Muscle layer of duodenum (tissue), 2 donors: ENCODE measurements around the gene TMEM54.
A peak's percentile ranks its signal among the peaks of the same experiment; 100 is the strongest.

Source experiments
- H3K27ac ChIP-seq: one replicate; pipeline ENCODE4 v1.7.0; 2013; ENCODE audit warnings: mild to moderate bottlenecking, low read length
- H3K27me3 ChIP-seq: one replicate; pipeline ENCODE4 v1.7.0; 2013; ENCODE audit warnings: low read depth, mild to moderate bottlenecking, control low read depth, low read length
- H3K36me3 ChIP-seq, 2 donors: one replicate each; pipeline ENCODE4 v1.7.0; 2013; ENCODE audit warnings: low read length in 2 of 2, control low read depth in 1 of 2, mild to moderate bottlenecking in 1 of 2; ENCODE audit not compliant: insufficient read depth in 2 of 2, control insufficient read depth in 1 of 2
- H3K4me1 ChIP-seq, 2 donors: one replicate each; pipeline ENCODE4 v1.7.0; 2013; ENCODE audit warnings: low read length in 2 of 2, mild to moderate bottlenecking in 2 of 2, control low read depth in 1 of 2, moderate library complexity in 1 of 2; ENCODE audit not compliant: insufficient read depth in 2 of 2, control insufficient read depth in 1 of 2
- H3K4me3 ChIP-seq, 2 donors: one replicate each; pipeline ENCODE4 v1.7.0; 2013; ENCODE audit warnings: low read length in 2 of 2, low read depth in 1 of 2, mild to moderate bottlenecking in 1 of 2
- H3K9me3 ChIP-seq, 2 donors: one replicate each; pipeline ENCODE4 v1.7.0; 2013; ENCODE audit warnings: low read length in 2 of 2, control low read depth in 1 of 2, mild to moderate bottlenecking in 1 of 2; ENCODE audit not compliant: control insufficient read depth in 1 of 2
- donor health status: healthy.

The TMEM54 gene

DNA sequence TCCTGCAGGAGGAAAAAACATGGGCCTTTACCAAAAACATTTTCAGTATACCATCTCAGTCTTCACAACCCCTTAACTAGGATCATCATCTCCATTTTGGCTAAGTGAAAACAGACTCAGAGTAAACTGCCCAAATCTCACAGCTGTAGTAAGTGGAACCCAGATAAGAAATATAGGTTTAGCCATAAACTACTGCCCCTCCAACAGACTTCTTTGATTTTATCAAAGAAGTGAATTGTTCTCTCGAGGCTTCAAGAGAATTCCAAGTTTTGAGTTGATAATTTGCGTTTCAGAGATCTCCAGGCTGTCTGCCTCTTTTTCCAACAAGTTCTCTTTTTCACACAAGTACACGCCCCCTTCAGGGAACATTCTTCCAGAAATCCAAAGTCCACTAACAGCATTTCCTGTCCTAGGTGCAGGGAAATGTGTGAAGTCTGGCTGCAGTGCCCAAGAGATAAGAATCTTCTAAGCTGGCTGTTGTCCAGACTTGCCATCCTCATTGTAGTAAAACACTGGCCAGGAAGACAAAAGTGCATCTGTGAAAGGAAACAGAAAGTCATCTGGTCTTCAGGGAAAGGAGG is 32.6 kb upstream of the TMEM54 start:
- Histone ChIP-seq H3K9me3 (no peaks in the 10 kb centered on the region), H3K27ac (peak overlapping the region; percentile 81), H3K4me3 (no peak overlapping the region)

GRCh38 chr1:32931760-32932159 is 30.6 kb upstream of the TMEM54 start:
- no peaks in the 10 kb centered on the region for H3K27me3 ChIP-seq
- H3K36me3 ChIP-seq = peaks cover 9 to 17% of the 10 kb centered on the region in 2 donors
- H3K9me3 ChIP-seq = no peaks in the 10 kb centered on the region
- H3K4me3 ChIP-seq = no peak overlapping the region
- H3K4me1 ChIP-seq = peaks cover 0 to 8% of the 10 kb centered on the region in 2 donors
- no peak overlapping the region for H3K27ac ChIP-seq

More for the DNA sequence above, 32.6 kb upstream of the TMEM54 start:
- Histone ChIP-seq H3K4me1 (peaks cover 0 to 8% of the 10 kb centered on the region in 2 donors), H3K27me3 (no peaks in the 10 kb centered on the region), H3K36me3 (peaks cover 20 to 36% of the 10 kb centered on the region in 2 donors)

- Histone ChIP-seq H3K4me1 (peaks cover 0 to 18% of the 10 kb centered on the region in 2 donors), H3K27ac (no peak overlapping the region), H3K9me3 (no peaks in the 10 kb centered on the region), H3K4me3 (no peak overlapping the region), H3K27me3 (no peaks in the 10 kb centered on the region), H3K36me3 (no peaks in the 10 kb centered on the region)
Observed at GRCh38 chr1:32929366-32929765, 28.2 kb upstream of the TMEM54 start.

GRCh38 chr1:32928715-32929114 is 27.5 kb upstream of the TMEM54 start:
- no peaks in the 10 kb centered on the region for H3K9me3 ChIP-seq
- H3K27me3 ChIP-seq = peaks cover 6% of the 10 kb centered on the region
- no peak overlapping the region for H3K4me3 ChIP-seq
- H3K36me3 ChIP-seq = no peaks in the 10 kb centered on the region
- peaks cover 0 to 14% of the 10 kb centered on the region in 2 donors for H3K4me1 ChIP-seq
- no peak overlapping the region for H3K27ac ChIP-seq

DNA sequence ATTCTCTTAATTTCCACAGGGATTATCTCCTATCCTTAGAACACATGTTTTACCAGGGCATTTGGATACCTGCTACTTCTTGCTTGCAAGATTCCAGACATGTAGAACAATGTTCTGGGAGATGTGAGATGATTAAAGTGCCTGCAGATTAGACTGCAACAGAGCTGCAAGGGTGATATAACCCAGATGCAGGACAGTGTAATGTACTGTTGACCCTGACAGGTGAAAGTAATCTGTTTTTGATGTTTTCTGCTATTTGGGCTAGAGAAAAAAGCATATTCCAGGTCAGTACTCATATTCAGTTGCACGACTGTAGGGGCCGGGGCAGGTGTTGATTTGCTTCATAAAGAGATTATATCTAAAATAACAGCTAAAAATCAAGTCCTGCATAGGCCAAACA is 27.1 kb upstream of the TMEM54 start:
- Histone ChIP-seq H3K4me3 (no peak overlapping the region), H3K36me3 (no peaks in the 10 kb centered on the region), H3K4me1 (peaks cover 0 to 10% of the 10 kb centered on the region in 2 donors), H3K27ac (no peak overlapping the region), H3K27me3 (peaks cover 8% of the 10 kb centered on the region), H3K9me3 (no peaks in the 10 kb centered on the region)

DNA sequence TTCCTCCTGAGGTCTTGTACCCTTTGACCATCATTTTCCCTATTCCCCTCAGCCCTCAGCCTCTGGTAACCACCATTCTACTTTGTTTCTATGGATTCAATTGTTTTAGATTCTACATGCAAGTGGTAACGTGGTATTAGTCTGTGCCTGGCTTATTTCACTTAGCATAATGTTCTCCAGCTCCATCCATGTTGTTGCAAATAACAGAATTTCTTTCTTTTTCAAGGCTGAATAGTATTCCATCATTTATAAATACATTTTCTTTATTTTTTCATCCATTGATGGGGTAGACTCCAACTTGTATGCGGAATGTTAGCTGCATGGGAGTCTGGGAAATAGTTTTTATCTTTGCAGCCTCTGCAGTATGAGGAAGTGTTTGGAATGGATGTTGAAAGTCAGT is 26.3 kb upstream of the TMEM54 start:
- no peaks in the 10 kb centered on the region for H3K36me3 ChIP-seq
- H3K9me3 ChIP-seq = no peaks in the 10 kb centered on the region
- peaks cover 0 to 10% of the 10 kb centered on the region in 2 donors for H3K4me1 ChIP-seq
- H3K4me3 ChIP-seq = no peak overlapping the region
- H3K27me3 ChIP-seq = peaks cover 8% of the 10 kb centered on the region
- no peak overlapping the region for H3K27ac ChIP-seq

- no peaks in the 10 kb centered on the region for H3K9me3 ChIP-seq
- peaks cover 0 to 10% of the 10 kb centered on the region in 2 donors for H3K4me1 ChIP-seq
- no peaks in the 10 kb centered on the region for H3K36me3 ChIP-seq
- H3K27me3 ChIP-seq = peaks cover 8% of the 10 kb centered on the region
- H3K27ac ChIP-seq = no peak overlapping the region
- no peak overlapping the region for H3K4me3 ChIP-seq
Observed at GRCh38 chr1:32926562-32926961, 25.4 kb upstream of the TMEM54 start.

DNA sequence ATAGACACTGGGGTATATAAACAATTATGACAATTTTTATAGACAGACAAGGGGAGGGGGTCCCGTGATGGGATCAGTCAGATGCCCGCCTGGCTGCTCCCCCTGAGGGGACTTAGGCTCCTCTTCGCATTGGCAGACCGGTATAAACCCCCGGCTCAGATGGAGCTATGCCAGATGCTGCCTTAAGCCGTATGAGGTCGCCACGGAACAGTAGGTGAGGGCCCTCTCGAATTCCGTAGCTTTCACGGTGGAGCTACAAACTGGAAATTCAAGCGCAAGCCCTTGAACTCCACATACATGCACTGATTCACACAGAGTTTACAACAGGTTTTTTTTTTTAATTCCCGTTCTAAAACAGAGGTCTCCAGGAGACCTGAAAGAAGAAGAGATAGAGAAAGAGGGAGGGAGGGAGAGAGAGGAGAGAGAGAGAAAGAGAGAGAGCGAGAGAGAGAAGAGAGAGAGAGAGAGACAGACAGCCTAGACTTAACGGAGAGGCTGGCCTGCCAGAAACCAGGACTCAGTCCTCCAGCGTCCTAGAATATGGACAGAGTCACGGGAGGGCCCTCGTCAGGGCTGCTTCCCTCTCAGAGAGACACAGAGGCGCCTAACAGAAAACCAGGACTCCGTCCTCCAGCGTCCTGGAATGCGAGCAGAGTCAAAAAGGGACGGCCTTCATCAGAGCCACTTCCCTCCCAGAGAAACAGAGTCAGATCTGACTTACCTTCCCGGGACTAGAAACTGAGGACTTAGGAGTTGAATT is 24.4 kb upstream of the TMEM54 start:
- Histone ChIP-seq H3K36me3 (no peaks in the 10 kb centered on the region), H3K9me3 (no peaks in the 10 kb centered on the region), H3K27ac (no peak overlapping the region), H3K27me3 (peaks cover 8% of the 10 kb centered on the region), H3K4me3 (peak overlapping the region in 1 of 2 donors; percentile 21), H3K4me1 (peaks cover 0 to 10% of the 10 kb centered on the region in 2 donors)

GRCh38 chr1:32924881-32925344 is 23.7 kb upstream of the TMEM54 start:
- Histone ChIP-seq H3K9me3 (no peaks in the 10 kb centered on the region), H3K4me1 (peaks cover 0 to 10% of the 10 kb centered on the region in 2 donors), H3K4me3 (no peak overlapping the region), H3K36me3 (no peaks in the 10 kb centered on the region), H3K27me3 (peaks cover 8% of the 10 kb centered on the region), H3K27ac (no peak overlapping the region)

DNA sequence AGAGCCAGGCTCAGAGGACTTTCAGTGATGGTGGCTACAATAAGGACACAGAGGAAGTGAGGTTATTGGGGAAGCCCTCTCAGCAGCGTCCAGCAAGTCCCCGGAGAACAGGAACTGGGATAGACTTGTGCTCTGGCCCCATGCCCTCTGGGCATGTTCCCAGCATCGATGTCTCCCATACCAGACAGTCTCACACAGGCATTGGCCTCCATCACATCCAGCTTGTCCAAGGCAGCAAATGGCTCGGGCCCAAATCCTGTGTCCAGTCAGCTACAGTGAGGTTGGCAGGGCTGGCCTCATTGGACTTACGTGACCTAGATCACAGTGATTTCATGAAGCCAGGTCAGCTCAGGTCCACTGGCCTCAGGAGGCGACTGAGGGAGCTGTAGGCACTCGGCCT is 19.6 kb upstream of the TMEM54 start:
- Histone ChIP-seq H3K9me3 (no peaks in the 10 kb centered on the region), H3K4me3 (no peak overlapping the region), H3K27ac (no peak overlapping the region), H3K27me3 (peaks cover 8% of the 10 kb centered on the region), H3K4me1 (peaks cover 0 to 10% of the 10 kb centered on the region in 2 donors), H3K36me3 (no peaks in the 10 kb centered on the region)

DNA sequence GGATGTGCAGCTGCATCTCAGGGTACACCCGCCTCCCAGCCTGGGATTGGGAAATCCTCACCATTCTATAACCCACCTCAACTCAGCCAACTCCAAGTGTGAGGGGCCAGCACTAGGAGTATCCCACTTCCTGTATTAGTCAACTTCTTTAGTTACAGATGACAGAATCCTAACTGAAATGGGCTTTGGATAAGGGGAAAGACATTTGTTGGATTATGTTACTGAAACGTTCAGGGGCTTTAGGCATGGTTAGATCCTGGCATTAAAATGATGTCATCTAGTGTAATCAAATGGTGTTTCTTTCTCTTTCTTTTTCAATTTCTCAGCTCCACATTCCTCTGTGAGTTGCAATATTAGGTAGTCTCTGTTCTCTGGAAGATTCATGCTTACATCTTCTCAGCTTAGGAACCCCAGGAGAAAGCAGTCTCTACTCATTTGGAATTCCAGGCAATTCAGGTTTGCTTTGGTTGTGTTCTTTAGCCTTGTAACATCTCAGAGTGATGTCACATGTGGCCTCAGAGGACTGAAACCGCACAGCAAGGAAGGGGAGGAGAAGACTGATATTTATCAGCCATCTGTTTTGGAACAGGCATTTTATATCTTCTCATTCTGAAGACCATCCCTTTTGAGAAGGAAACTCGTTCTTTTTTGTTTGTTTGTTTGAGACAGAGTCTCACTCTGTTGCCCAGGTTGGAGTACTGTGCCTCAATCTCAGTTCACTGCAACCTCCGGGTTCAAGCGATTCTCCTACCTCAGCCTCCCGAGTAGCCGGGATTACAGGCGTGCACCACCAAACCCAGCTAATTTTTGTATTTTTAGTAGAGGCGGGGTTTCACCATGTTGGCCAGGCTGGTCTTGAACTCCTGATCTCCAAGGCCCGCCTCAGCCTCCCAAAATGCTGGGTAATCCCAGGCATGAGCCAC is 18.9 kb upstream of the TMEM54 start:
- no peaks in the 10 kb centered on the region for H3K36me3 ChIP-seq
- H3K4me3 ChIP-seq = no peak overlapping the region
- H3K27me3 ChIP-seq = peaks cover 8% of the 10 kb centered on the region
- peaks cover 0 to 7% of the 10 kb centered on the region in 2 donors for H3K4me1 ChIP-seq
- no peak overlapping the region for H3K27ac ChIP-seq
- H3K9me3 ChIP-seq = no peaks in the 10 kb centered on the region
